Measurements from ENCODE around the gene SHQ1. TPM values are rescaled to one million over a fixed set of nuclear protein-coding genes. Genes with fewer than 3 reads are reported as not detected.
"Not testable (repeated sequence)": the region's sequence is repeated elsewhere in the genome, so short reads cannot be mapped to it uniquely, and the experiment has no call there.

Gene SHQ1
- total RNA-seq, 1 donor from 2014 or later: 19.3 TPM

GRCh38 chr3:72802001-72802400 lies 46.2 kb downstream of the SHQ1 start:
- DNase-seq (ENCODE audit: low read depth, low spot score): no peak

GRCh38 chr3:72800869-72801268 lies 47.4 kb downstream of the SHQ1 start:
- no peak for DNase-seq (ENCODE audit: low read depth, low spot score)

- no peak for DNase-seq (ENCODE audit: low read depth, low spot score)
These were observed 49.6 kb downstream of the SHQ1 start for GRCh38 chr3:72798552-72799195.

- no peak for DNase-seq (ENCODE audit: low read depth, low spot score)
These were observed 50.3 kb downstream of the SHQ1 start for GRCh38 chr3:72797773-72798543.

GRCh38 chr3:72794079-72794478 lies 54.2 kb downstream of the SHQ1 start:
- DNase-seq (ENCODE audit: low read depth, low spot score): no peak

GRCh38 chr3:72791161-72791560 lies 57.1 kb downstream of the SHQ1 start:
- no peak for DNase-seq (ENCODE audit: low read depth, low spot score)

GRCh38 chr3:72789786-72790185 lies 58.5 kb downstream of the SHQ1 start:
- no peak for DNase-seq (ENCODE audit: low read depth, low spot score)

GRCh38 chr3:72788232-72788631 lies 60.0 kb downstream of the SHQ1 start:
- not testable (repeated sequence) for DNase-seq (ENCODE audit: low read depth, low spot score)

GRCh38 chr3:72786668-72787067 lies 61.6 kb downstream of the SHQ1 start:
- no peak for DNase-seq (ENCODE audit: low read depth, low spot score)

- no peak for DNase-seq (ENCODE audit: low read depth, low spot score)
These were observed 64.0 kb downstream of the SHQ1 start for GRCh38 chr3:72784226-72784625.

- no peak for DNase-seq (ENCODE audit: low read depth, low spot score)
These were observed 65.7 kb downstream of the SHQ1 start for GRCh38 chr3:72782521-72782920.

GRCh38 chr3:72769758-72770540 lies 78.3 kb downstream of the SHQ1 start:
- no peak for DNase-seq (ENCODE audit: low read depth, low spot score)

- DNase-seq (ENCODE audit: low read depth, low spot score): no peak
These were observed 79.3 kb downstream of the SHQ1 start for GRCh38 chr3:72768936-72769335.

- no peak for DNase-seq (ENCODE audit: low read depth, low spot score)
These were observed 79.8 kb downstream of the SHQ1 start for GRCh38 chr3:72768481-72768880.

GRCh38 chr3:72768006-72768441 lies 80.2 kb downstream of the SHQ1 start:
- no peak for DNase-seq (ENCODE audit: low read depth, low spot score)

GRCh38 chr3:72766866-72767265 lies 81.4 kb downstream of the SHQ1 start:
- no peak for DNase-seq (ENCODE audit: low read depth, low spot score)

- no peak for DNase-seq (ENCODE audit: low read depth, low spot score)
These were observed 84.3 kb downstream of the SHQ1 start for GRCh38 chr3:72763751-72764440.

GRCh38 chr3:72761410-72761809 lies 86.8 kb downstream of the SHQ1 start:
- no peak for DNase-seq (ENCODE audit: low read depth, low spot score)

- no peak for DNase-seq (ENCODE audit: low read depth, low spot score)
These were observed 88.0 kb downstream of the SHQ1 start for GRCh38 chr3:72760225-72760624.

- DNase-seq (ENCODE audit: low read depth, low spot score): no peak
These were observed 91.3 kb downstream of the SHQ1 start for GRCh38 chr3:72756900-72757299.

GRCh38 chr3:72754582-72754981 lies 93.7 kb downstream of the SHQ1 start:
- DNase-seq (ENCODE audit: low read depth, low spot score): no peak

- DNase-seq (ENCODE audit: low read depth, low spot score): no peak
These were observed 94.8 kb downstream of the SHQ1 start for GRCh38 chr3:72753495-72753894.
